AG04449 (cell line): ENCODE measurements around the gene DLGAP1.

Experiments used
- CTCF ChIA-PET: fragments of 350-600 bp; formaldehyde crosslinking; extraction: SDS; loops from one replicate; lab custom pipeline; 2021; ENCODE audit warnings: antibody characterized with exemption; lab: Yijun Ruan, JAX
- POLR2A ChIA-PET: fragments of 400-600, 350-600 bp; formaldehyde crosslinking; extraction: SDS; loops from one replicate; lab custom pipeline; 2020; ENCODE audit warnings: antibody characterized with exemption, inconsistent platforms; lab: Yijun Ruan, JAX
- DNase-seq: peaks from one replicate; pipeline ENCODE4 v3.0.0-alpha.2; 2010; ENCODE audit warnings: low read depth, low spot score
- H3K4me3 ChIP-seq: 2 replicates; pipeline ENCODE4 v1.5.1; 2011; ENCODE audit warnings: low read depth, mild to moderate bottlenecking, control low read depth, low read length
- CTCF ChIP-seq: IDR thresholded peaks from one replicate; pipeline ENCODE4 v1.5.1; 2011; ENCODE audit warnings: mild to moderate bottlenecking, moderate library complexity, low read length, control low read depth, inconsistent platforms; ENCODE audit not compliant: insufficient read depth; ENCODE audit errors: missing control alignments

Gene DLGAP1

GRCh38 chr18:4403836-4404235 is 51.3 kb downstream of the DLGAP1 start:
- POLR2A ChIA-PET = no interaction called here
- H3K4me3 ChIP-seq = no peak overlapping the region
- DNase-seq = no peak
- CTCF ChIA-PET = no interaction called here
- TF ChIP-seq CTCF = no peak

GRCh38 chr18:4400911-4401310 is 54.2 kb downstream of the DLGAP1 start:
- DNase-seq = no peak
- CTCF ChIA-PET = no interaction called here
- POLR2A ChIA-PET = no interaction called here

GRCh38 chr18:4399929-4400328 is 55.2 kb downstream of the DLGAP1 start:
- ChIA-PET POLR2A (no interaction called here), CTCF (no interaction called here)
- DNase-seq = no peak
- H3K4me3 ChIP-seq = no peak overlapping the region
- TF ChIP-seq CTCF = no peak

More at GRCh38 chr18:4400911-4401310, 54.2 kb downstream of the DLGAP1 start:
- no peak overlapping the region for H3K4me3 ChIP-seq
- TF ChIP-seq CTCF = no peak

- H3K4me3 ChIP-seq = no peak overlapping the region
- ChIA-PET POLR2A (no interaction called here), CTCF (no interaction called here)
- DNase-seq = no peak
- no peak for TF ChIP-seq CTCF
These were observed 60.4 kb downstream of the DLGAP1 start for GRCh38 chr18:4394700-4395099.

- ChIA-PET POLR2A (no interaction called here), CTCF (no interaction called here)
- H3K4me3 ChIP-seq = no peak overlapping the region
- no peak for TF ChIP-seq CTCF
- DNase-seq = no peak
These were observed 63.2 kb downstream of the DLGAP1 start for GRCh38 chr18:4391859-4392258.

- ChIA-PET POLR2A (no interaction called here), CTCF (no interaction called here)
- H3K4me3 ChIP-seq = no peak overlapping the region
- no peak for TF ChIP-seq CTCF
- DNase-seq = no peak
These were observed 69.2 kb downstream of the DLGAP1 start for GRCh38 chr18:4385876-4386275.

GRCh38 chr18:4384932-4385331 is 70.2 kb downstream of the DLGAP1 start:
- no peak for TF ChIP-seq CTCF
- ChIA-PET POLR2A (no interaction called here), CTCF (no interaction called here)
- no peak for DNase-seq
- no peak overlapping the region for H3K4me3 ChIP-seq
